ENCODE measurements around the gene PCSK2. TPM values are rescaled to one million over a fixed set of nuclear protein-coding genes. Genes with fewer than 3 reads are reported as not detected.

The PCSK2 gene
- total RNA-seq, 1 donor from 2014 or later, result 0.74 TPM

DNA sequence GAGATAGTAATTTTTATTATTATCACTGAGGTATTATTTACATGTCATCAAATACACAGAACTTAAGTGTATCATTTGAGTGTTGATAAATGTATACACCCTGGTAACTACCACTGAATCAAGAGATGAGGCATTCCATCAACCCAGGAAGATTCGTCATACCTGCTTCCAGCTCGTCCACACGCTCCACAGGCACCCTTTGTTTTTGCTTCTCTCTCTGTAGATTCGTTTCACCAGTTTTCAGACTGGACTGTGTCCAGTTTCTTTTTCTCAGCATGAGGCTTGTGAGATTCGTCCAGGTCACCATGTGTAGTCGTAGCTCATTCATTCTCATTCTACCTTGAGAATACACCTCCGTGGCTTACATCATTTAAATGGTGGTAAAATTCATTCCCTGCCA is 239.8 kb downstream of the PCSK2 start:
- TF ChIP-seq CTCF (IDR thresholded peaks at IDR 0.05; ENCODE audit: borderline replicate concordance), result no peak
- Histone ChIP-seq H3K36me3 (no peaks in the 10 kb centered on the region), H3K4me1 (no peaks in the 10 kb centered on the region), H3K4me3 (no peak overlapping the region), H3K9me3 (replicated peaks) (no peaks in the 10 kb centered on the region), H3K27ac (replicated peaks) (no peak overlapping the region), H3K27me3 (ENCODE audit: low read depth) (no peaks in the 10 kb centered on the region)
- intact Hi-C loops (cut with micrococcal nuclease), result no loop called here
- DNase-seq, result no peak

GRCh38 chr20:17467120-17467655 is 240.3 kb downstream of the PCSK2 start:
- DNase-seq, result no peak
- no peak overlapping the region for H3K4me3 ChIP-seq
- intact Hi-C loops (cut with micrococcal nuclease), result no loop called here

DNA sequence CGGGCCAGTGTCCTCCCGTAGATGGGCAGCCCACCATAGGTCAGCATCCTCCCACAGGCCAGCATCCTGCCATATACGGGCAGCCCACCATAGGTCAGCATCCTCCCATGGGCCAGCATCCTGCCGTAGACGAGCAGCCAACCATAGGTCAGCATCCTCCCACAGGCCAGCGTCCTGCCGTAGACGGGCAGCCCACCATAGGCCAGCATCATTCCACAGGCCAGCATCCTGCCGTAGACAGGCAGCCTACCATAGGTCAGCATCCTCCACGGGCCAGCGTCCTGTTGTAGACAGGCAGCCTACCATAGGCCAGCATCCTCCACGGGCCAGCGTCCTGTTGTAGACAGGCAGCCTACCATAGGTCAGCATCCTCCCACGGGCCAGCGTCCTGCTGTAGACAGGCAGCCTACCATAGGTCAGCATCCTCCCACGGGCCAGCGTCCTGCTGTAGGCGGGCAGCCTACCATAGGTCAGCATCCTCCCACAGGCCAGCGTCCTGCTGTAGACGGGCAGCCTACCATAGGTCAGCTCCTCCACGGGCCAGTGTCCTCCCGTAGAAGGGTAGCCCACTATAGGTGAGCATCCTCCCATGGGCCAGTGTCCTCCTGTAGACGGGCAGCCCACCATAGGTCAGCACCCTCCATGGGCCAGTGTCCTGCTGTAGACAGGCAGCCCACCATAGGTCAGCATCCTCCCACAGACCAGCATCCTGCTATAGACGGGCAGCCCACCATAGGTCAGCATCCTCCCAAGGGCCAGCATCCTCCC is 241.4 kb downstream of the PCSK2 start:
- no peak for DNase-seq
- intact Hi-C loops (cut with micrococcal nuclease), result no loop called here

More at GRCh38 chr20:17467120-17467655, 240.3 kb downstream of the PCSK2 start:
- no peak for TF ChIP-seq CTCF (IDR thresholded peaks at IDR 0.05; ENCODE audit: borderline replicate concordance)
- H3K36me3 ChIP-seq, result no peaks in the 10 kb centered on the region
- H3K9me3 ChIP-seq (replicated peaks), result no peaks in the 10 kb centered on the region
- H3K27ac ChIP-seq (replicated peaks), result no peak overlapping the region
- no peaks in the 10 kb centered on the region for H3K27me3 ChIP-seq (ENCODE audit: low read depth)
- H3K4me1 ChIP-seq, result no peaks in the 10 kb centered on the region

GRCh38 chr20:17469246-17470030 is 242.6 kb downstream of the PCSK2 start:
- intact Hi-C loops (cut with micrococcal nuclease), result no loop called here
- H3K27ac ChIP-seq (replicated peaks), result no peak overlapping the region
- no peaks in the 10 kb centered on the region for H3K27me3 ChIP-seq (ENCODE audit: low read depth)
- no peaks in the 10 kb centered on the region for H3K9me3 ChIP-seq (replicated peaks)
- no peaks in the 10 kb centered on the region for H3K36me3 ChIP-seq
- H3K4me1 ChIP-seq, result no peaks in the 10 kb centered on the region
- no peak overlapping the region for H3K4me3 ChIP-seq
- TF ChIP-seq CTCF (IDR thresholded peaks at IDR 0.05; ENCODE audit: borderline replicate concordance), result no peak
- no peak for DNase-seq

More for the DNA sequence above, 241.4 kb downstream of the PCSK2 start:
- Histone ChIP-seq H3K27me3 (ENCODE audit: low read depth) (no peaks in the 10 kb centered on the region), H3K9me3 (replicated peaks) (no peaks in the 10 kb centered on the region), H3K4me1 (no peaks in the 10 kb centered on the region), H3K36me3 (no peaks in the 10 kb centered on the region), H3K4me3 (no peak overlapping the region), H3K27ac (replicated peaks) (no peak overlapping the region)
- no peak for TF ChIP-seq CTCF (IDR thresholded peaks at IDR 0.05; ENCODE audit: borderline replicate concordance)

GRCh38 chr20:17470521-17470920 is 243.7 kb downstream of the PCSK2 start:
- no peak overlapping the region for H3K27ac ChIP-seq (replicated peaks)
- H3K9me3 ChIP-seq (replicated peaks), result no peaks in the 10 kb centered on the region
- TF ChIP-seq CTCF (IDR thresholded peaks at IDR 0.05; ENCODE audit: borderline replicate concordance), result no peak
- no peaks in the 10 kb centered on the region for H3K4me1 ChIP-seq
- intact Hi-C loops (cut with micrococcal nuclease), result no loop called here
- H3K27me3 ChIP-seq (ENCODE audit: low read depth), result no peaks in the 10 kb centered on the region
- H3K4me3 ChIP-seq, result no peak overlapping the region
- DNase-seq, result no peak
- H3K36me3 ChIP-seq, result no peaks in the 10 kb centered on the region
